NOMO-1 treated with dmso at 0.1 percent for 144 hours (cell line): ENCODE measurements around the gene MMP24OS.

Experiments
- DNase-seq: peaks from one replicate; lab custom pipeline; 2025; ENCODE audit not compliant: unreplicated experiment; lab: John Stamatoyannopoulos, UW

Gene MMP24OS

DNA sequence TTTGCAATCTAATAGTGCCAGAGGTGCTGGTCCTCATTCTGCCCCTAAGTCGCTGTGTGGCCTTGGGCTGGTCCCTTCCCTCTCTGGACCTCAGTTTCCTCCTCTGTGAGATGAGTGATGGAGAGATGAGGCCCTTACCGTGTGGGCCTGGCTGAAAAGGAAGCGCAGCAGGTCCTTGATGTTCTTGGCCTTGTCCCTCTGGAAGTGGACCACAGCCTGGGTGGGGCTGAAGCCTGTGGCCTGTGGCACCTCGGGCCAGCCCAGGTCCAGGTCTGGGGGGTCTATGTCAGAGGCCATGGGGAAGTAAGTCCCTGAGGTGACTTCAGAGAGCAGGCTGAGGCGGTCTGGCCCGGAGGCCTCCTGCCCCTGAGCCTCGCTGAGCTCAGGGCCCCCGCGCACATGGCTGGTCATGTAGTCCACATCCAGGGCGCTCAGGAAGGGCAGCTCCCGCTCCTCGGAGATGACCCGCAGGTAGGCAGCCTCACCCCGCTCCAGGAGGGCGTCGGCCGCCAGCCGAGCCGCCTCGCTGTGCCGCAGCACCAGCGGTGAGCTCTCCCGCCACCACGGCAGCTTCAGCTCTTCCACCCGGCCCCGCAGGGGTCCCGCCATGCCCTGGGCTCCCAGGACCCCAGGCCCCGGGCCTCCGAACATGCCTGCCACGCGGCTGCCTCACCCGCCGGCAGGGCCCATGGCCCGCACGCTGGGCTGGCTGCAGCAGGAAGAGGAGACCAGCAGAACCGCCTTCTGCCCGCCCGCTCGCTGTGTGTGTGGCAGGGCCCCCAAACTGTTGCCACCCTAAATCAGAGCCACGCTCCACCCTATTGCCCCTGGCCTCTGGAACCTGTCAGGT, 14.0 kb upstream of the MMP24OS start, which contains the start of gene FAM83C:
Gene FAM83C (minus strand): TSS at position 772 of the 850 bp plus-strand sequence. CDS start 121 bp downstream, at position 651.
- DNase-seq: no peak

DNA sequence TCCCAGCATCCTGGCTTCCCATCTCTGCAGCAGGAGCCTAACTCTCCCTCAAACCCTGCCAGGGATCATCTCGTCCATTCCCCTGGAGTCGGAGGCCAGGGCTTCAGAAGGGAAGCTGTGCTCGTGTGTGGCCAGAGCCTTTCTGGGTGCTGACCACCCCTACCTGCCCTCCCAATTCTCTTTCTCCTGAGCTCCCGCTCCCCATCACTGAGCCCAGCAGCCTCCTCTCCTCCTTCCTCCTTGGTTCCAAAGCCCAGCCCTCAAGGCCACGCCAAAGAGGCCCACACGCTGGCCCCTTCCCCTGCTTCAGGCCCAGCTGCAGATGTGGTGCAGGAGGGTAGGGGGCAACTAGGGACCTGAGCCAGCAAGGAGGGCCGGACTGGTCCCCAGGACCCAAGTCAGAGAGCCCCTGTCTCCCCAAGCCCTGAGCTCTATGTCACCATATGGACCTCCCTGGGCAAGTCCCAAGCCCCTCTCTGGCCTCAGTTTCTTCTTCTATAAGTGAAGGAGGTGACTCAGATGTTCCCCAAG, 13.0 kb upstream of the MMP24OS start:
- no peak for DNase-seq

DNA sequence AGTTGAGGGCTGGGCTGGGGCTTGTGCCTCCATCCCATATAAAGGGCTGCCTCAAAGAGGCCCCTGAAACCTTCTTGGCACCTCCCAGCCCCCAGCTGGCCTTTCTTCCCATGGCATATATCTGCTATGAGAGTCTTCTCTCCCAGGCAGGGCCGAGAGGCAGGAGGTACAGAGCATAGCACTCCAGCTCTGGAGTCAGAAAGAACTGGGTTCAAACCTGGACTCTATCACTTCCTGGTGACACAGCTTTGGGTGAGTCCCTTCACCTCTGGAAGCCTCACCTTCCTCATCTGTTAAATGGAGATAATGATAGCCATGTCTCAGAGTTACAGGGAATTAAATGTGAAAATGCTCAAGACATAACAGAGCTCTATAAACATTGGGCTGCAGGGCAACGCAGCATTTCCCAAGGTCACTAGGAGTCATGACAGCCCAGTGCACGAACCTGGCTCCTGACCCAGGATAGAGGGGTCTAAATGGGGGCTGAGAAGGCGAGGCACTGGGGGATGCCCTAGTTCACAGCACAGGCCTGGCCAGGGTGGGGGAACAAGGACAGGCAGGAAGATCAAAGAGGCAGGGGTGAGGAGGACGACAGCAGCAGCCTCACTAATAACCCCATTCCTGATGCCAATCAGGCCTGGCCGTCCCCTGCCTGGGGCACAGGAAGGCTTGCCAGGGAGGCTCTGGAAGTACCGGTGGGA, 12.4 kb upstream of the MMP24OS start:
- no peak for DNase-seq

DNA sequence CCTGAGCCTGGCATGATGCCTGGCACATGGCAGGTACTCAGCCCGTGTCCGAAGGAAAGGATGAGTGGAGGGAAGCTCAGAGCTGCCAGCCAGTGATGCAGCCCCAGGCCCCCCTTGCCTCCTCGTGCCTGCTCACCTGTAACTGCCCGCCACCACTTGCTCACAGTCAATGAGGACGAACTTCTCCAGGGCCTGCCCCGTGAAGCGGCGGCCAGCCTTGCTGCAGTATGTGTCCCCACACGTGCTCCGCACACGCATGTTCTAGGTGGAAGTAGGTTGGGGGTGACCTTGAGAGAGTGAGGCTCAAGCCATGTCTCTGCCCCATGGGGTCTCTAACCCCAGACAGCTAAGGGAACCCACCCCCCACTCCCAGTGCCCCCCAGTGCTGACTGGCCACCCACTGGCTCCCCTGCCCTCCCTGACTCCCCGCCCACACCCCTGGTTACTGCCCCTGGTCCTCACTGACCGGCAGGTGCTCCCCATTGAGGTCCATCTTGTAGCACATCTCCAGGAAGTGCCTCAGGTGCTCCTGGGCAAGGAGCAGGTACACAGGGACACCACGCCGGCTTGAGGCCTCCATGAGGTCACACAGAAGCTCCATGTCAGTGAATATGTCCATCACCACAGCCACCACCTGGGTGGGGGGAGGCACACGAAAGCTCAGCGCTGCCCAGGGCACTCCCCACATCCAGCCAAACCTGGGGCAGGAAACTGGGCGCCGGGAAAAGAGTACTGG, 10.6 kb upstream of the MMP24OS start:
- DNase-seq: no peak

DNA sequence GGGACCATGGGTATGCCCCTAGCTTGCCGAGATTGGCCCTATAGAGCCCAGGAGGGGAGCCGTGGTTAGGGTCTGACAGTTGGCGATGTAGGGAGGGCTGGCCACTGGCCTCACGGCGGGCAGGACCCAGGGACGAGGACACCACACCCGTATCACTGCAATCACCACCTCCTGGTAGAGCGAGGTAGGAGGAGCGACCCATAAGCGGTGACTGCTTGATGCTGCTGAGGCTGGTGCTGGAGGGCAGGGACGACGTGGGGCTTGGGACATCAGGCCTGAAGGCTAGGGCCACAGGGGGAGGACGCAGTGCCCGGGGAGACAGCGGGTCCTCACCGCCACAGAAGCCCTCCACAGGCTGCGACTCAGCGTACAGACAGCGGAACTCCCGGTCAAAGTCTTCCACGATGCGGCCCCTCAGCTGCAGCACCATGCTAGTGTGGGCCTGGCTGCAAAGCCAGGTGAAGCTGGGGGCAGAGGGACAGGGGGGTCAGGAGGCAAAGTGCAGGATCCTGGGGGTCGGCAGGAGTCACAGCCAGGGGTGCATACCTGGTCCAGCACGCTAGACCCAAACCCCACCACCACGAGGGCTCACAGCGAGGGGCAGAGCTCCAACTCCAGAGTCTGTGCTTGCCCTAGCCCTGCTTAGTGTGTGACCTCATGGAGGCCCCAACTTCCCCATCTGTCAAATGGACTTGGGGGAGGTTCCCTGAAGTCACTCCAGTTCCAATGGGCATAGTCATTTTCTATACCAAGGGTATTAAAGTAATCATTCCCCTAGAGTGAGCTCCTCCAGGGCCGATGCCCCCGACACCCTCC, 9.8 kb upstream of the MMP24OS start:
- DNase-seq: no peak

DNA sequence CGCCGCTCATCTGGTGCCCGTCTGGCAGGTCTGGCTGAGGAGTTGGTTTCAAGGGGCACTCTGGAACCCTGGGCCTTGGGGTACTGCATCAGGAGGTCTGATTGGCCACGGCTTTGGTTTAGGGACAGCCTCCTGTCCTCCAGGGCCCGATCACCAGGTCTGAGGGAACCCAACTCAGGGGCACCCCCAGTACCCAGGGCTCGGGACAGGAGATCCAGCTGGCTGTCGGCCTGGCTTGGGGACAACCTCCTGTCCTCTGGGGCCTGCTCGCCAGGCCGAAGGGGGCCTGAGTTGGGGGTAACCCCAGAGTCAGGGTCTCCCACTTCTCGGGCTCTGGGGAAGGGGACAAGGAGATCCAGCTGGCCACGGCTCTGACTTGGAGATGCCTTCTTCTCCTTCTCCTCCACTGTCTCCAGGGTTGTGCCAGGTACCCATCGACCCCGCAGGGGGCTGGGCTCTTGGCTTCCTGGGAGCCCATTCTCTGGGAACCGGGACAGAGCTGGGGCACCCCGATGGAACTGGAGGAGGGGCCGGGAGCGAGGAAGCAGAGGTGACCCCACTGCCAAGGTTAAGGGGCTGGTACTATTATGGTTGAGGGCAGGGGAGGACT, 9.1 kb upstream of the MMP24OS start:
- no peak for DNase-seq

DNA sequence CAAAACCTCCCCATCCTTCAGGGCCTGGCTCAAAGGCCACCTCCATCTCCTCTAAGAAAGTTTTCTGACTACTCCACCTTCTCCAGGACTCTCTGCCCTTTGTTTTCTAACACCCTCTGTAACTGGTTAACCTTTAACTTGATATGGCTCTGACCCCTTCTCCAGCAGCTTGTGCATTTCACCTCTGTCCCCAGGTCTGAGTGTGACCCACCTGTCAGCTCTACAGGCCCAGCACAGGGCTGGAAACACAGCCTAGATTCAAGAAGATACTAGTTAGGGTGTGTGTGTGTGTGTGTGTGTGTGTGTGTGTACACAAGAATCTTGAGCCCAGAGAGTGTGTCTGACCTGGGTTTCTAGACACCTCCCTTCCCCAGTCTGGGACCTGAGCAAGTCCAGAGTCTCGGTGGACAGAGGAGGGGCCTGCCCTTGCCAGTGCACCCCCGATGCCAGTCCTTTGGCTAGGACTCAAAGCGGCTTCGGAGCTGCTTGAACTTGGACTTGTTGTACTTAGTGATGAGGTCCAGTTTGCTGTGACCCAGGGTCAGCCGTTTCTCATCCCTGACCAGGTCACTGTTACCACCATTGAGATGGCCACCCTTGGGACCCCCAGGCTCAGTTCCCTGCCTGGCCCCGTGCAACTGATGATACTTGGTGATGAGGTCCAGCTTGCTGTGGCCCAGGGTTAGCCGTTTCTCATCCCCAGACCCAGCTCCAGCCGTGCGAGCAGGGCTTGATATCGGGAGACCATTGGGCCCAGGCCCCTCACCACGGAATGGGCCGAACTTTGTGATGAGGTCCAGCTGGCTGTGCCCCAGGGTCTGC, 8.4 kb upstream of the MMP24OS start:
- DNase-seq: no peak

DNA sequence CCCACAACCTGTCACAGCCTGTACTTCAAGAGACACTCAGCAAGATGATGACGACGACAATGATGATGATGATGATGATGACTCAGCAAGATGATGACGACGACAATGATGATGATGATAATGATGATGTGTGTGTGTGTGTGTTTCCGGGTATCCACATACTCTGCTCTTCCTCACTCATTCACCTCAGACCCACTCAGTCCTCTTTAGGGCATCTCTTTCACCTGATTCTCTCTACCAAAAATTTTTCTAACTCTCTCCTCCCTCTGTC, 7.8 kb upstream of the MMP24OS start:
- DNase-seq: no peak

DNA sequence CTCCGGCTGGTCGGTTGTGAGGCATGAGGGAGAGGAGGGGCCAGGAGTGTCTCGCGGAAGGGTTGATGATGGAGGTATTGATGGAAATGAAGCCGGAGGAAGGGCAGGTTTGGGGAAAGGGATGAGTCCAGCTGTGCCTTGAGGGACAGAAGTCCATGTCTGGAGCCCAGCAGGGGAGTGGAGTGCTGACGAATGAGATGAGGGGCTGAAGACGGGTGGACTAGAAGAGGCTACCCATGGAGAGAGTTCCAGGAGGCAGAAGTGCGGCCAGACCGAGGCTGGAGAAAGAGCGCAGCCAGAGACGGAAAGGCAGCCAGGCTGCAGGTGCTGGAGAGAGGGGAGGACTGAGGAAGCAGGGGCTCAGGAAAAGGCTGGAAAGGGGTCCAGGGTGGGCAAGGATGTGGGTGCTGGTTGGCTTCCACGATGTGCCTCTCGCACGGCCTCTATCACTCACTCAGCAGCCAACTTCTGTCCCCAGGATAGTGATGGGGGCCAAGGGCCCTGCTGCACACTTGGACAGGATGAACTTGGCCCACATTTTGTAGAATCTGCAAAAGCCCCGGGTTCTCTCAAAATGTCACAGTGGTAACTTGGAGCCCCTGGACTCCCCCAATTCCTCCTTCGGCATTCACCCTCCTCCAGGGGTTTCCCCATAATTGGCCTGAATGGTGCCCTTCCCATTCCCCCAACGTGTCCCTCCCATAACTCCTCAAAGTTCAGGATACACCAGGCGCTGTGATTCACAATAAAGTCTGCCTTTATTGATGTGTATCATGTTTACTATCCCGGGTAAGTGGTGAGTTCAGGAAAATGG, 7.3 kb upstream of the MMP24OS start:
- no peak for DNase-seq

DNA sequence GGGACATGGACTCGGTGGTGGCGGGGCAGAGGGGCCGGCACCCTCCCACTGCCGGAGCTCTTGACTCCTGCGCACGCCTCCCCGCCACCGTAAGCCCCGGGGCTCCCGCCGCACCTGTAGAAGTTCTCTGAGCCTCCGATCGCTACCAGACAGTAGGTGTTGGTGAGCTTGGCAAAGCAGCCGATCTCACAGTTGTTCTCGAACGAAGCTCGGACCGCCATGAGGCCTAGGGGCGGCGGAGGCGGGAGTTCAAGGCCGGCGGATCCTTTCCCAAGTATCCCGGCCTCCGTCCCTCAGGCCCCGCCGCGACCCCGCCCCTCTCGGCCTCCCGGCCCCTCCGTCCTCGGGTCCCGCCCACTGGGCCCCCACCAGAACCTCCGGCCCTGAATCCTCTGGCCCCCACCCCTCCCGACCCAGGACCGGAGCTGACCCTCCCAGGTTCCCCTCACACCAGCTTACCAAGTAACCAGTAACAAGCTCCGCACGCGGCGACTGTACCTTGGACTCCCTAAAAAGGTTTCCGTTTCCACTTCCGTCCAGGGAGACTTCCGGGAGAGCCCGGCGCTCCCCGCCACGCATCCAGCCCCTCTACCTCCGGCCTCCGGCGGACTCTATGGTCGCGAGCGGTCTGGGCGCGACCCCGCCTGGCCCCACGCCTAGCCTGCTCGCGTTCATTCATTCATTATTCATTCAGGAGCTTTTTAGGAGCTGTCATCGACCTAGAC, 6.5 kb upstream of the MMP24OS start, which contains the start of gene EIF6:
Gene EIF6 (minus strand): TSS at position 506 of the 725 bp plus-strand sequence. CDS start 285 bp downstream, at position 221.
- peak; percentile 81 for DNase-seq

DNA sequence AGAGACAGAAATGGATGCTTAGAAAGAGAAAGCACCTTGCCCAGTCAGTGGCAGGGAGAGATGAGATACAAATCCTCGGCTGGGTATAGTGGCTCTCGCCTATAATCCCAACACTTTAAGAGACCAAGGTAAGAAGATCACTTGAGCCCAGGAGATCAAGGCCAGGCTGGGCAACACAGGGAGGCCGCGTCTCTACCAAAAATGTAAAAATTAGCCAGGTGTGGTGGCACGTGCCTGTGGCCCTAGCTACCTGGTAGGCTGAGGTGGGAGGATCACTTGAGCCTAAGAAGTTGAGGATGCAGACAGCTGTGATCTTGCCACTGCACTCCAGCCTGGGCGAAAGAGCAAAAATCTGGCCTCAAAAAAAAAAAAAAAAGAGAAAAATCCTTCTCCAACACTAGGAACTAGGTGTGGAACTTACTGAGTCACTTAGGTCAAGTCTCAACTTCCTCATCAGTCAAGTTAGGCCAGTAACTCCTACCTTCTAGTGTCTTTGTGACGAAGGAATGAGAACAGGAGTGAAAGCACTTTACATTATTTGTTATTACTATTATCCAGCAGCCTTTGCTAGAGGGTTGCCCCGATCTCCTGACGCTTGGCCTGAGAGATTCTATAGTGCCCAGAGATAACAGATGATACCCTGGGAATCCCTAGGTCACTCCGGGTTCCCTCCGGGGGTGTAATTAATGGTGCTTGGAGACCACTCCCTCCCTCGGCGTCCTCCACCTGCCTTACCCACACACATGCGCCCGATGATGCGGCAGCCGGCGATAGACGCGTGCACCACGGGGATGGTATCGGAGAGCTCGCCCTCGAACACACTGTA, 5.7 kb upstream of the MMP24OS start:
- DNase-seq: no peak

DNA sequence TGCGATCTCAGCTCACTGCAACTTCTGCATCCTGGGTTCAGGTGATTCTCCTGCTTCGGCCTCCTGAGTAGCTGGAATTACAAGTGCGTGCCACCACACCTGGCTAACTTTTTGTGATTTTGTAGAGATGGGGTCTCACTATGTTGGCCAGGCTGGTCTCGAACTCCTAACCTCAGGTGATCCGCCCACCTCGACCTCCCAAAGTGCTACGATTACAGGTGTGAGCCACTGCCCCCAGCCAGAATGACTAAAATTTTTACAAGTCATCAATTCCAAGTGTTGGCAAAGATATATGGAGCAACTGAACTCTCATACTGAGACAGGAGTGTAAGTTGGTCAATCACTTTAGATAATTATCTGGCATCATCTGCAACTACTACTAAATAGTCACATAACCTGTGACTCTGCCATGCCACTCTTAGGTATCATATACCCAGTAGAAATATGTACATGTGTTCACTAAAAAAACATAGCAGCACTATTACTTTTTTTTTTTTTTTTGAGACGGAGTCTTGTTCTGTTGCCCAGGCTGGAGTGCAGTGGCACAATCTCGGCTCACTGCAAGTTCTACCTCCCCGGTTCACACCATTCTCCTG, 3.7 kb upstream of the MMP24OS start:
- DNase-seq: no peak

DNA sequence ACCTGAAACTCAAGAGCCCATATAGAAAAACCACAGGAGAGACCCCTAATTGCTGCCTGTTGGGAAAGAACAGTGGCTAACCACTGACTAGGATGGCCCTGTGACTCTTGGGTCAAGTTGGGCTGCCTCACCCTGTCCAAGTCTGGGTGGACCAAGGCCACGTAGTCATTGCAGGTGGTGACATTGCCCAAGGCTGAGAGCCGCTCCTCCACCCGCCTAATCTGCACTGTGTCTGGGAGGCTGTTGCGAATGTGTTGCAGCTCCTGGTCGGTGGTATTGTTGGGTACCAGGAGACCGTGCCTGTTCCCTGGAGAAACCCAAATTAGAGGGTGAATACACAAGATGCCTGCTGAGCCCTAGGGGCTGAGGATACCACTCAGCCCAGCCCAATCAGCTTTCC, 2.6 kb upstream of the MMP24OS start:
- no peak for DNase-seq

DNA sequence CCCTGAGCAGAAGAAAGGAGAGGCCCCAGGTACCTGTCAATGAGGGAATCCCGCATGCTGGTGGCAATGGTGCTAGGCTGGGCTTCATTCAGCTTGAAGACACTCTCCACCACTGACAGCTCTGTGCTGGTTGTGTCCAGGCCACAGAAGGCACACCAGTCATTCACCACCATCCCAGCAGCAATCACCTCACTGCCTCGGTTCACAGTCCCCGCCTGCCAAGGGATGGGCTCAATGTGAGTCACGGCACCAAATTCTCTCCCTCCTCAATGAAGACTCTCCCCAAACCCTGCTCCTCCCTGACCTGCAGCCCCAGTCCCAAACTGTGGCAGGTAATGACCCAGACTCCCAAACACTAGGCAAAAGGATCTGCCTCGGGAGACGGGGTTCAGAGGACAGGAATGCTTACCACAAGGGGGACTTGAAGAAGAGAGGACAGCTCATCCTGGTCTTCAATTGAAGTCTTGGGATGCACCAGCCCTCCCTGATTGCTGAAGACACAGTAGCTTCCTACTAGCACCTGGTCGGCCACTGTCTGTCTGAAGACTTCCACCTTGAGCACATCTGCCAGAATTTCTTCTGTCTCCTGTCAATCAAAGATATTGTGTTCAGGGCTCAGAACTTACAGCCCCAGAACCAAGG, 1.7 kb upstream of the MMP24OS start:
- no peak for DNase-seq

DNA sequence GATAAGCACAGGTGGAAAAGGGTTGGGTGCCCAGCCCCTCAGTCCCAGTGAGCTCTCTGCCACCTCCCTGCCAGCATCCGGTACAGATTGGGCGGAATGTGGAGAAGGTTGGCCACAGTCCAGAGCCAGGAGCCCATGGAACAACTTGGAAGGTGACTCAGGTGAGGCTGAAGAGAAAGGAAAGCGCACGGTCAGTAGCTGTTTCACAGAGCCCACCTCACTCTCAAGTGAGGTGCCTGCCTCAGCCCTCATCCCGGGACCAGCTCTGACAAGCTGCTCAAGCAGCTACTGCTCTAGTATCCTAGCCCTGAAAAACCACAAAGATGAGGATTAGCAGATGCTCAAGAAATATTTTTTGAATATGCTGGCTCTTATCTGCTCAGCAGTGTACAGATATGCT, 1.1 kb upstream of the MMP24OS start:
- DNase-seq: no peak

DNA sequence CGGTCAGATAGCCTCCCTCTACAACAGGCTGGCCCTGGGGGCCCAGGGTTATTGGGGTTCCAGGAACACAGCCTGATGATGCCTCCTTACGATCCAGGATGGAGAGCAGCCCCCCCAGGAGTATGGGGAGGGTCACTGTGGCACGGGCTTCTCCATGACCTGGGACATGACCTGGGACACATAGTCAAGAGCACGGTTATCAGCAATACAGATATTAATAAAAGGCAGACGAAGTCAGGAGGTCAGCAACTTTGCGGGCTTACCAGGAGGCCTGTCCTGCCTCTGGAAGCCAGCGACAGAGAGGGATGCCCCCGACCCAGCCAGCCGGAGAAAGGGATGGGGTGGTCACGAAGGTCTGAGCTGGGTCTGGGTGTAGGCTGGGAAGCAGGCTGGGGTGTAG, 795 bp downstream of the MMP24OS start:
- DNase-seq: no peak
